Stomach smooth muscle (tissue), 2 donors: ENCODE results near the gene TPST1.
"Not testable (repeated sequence)": the region's sequence is repeated elsewhere in the genome, so short reads cannot be mapped to it uniquely, and the experiment has no call there.

ENCODE experiments used
- H3K27ac ChIP-seq: one replicate; pipeline ENCODE4 v1.7.0; 2013; ENCODE audit warnings: mild to moderate bottlenecking, low read length, inconsistent platforms
- H3K27me3 ChIP-seq, 2 donors: one replicate each; pipeline ENCODE4 v1.7.0; 2013; ENCODE audit warnings: low read length in 2 of 2; ENCODE audit not compliant: insufficient read depth in 2 of 2, control insufficient read depth in 1 of 2
- H3K36me3 ChIP-seq, 2 donors: one replicate each; pipeline ENCODE4 v1.7.0; 2013; ENCODE audit warnings: low read length in 2 of 2; ENCODE audit not compliant: control insufficient read depth in 2 of 2, insufficient read depth in 2 of 2
- H3K4me1 ChIP-seq: one replicate; pipeline ENCODE4 v1.7.0; 2013; ENCODE audit warnings: low read length; ENCODE audit not compliant: control insufficient read depth, insufficient read depth
- H3K4me3 ChIP-seq, 2 donors: one replicate each; pipeline ENCODE4 v1.7.0; 2013; ENCODE audit warnings: low read length in 2 of 2
- H3K9ac ChIP-seq, 2 donors: one replicate each; pipeline ENCODE4 v1.7.0; 2013; ENCODE audit warnings: low read length in 2 of 2, mild to moderate bottlenecking in 1 of 2
- H3K9me3 ChIP-seq, 2 donors: one replicate each; pipeline ENCODE4 v1.7.0; 2013; ENCODE audit warnings: low read length in 2 of 2; ENCODE audit not compliant: control insufficient read depth in 2 of 2
- donor health status: healthy.
- donor health status: Pancreatic carcinoma.

Gene TPST1

GRCh38 chr7:66307591-66308215, 102.6 kb downstream of the TPST1 start:
- no peaks in the 10 kb centered on the region for H3K9me3 ChIP-seq
- no peak overlapping the region for H3K4me3 ChIP-seq
- no peaks in the 10 kb centered on the region for H3K27me3 ChIP-seq
- H3K9ac ChIP-seq, result no peak overlapping the region
- H3K36me3 ChIP-seq, result no peaks in the 10 kb centered on the region
- no peak overlapping the region for H3K27ac ChIP-seq
- H3K4me1 ChIP-seq, result no peaks in the 10 kb centered on the region

- no peak overlapping the region for H3K27ac ChIP-seq
- no peaks in the 10 kb centered on the region for H3K9me3 ChIP-seq
- H3K4me3 ChIP-seq, result no peak overlapping the region
- no peak overlapping the region for H3K9ac ChIP-seq
- no peaks in the 10 kb centered on the region for H3K4me1 ChIP-seq
- H3K27me3 ChIP-seq, result no peaks in the 10 kb centered on the region
- no peaks in the 10 kb centered on the region for H3K36me3 ChIP-seq
Observed at GRCh38 chr7:66308411-66308810, 103.3 kb downstream of the TPST1 start.

GRCh38 chr7:66310620-66311019, 105.5 kb downstream of the TPST1 start:
- Histone ChIP-seq H3K4me1 (no peaks in the 10 kb centered on the region), H3K9me3 (no peaks in the 10 kb centered on the region), H3K27me3 (no peaks in the 10 kb centered on the region), H3K36me3 (no peaks in the 10 kb centered on the region), H3K4me3 (no peak overlapping the region), H3K9ac (no peak overlapping the region), H3K27ac (no peak overlapping the region)

- H3K27ac ChIP-seq, result no peak overlapping the region
- no peak overlapping the region for H3K4me3 ChIP-seq
- H3K36me3 ChIP-seq, result no peaks in the 10 kb centered on the region
- no peaks in the 10 kb centered on the region for H3K4me1 ChIP-seq
- H3K9me3 ChIP-seq, result no peaks in the 10 kb centered on the region
- no peak overlapping the region for H3K9ac ChIP-seq
- H3K27me3 ChIP-seq, result no peaks in the 10 kb centered on the region
Observed at GRCh38 chr7:66313886-66314568, 108.9 kb downstream of the TPST1 start.

- H3K36me3 ChIP-seq, result no peaks in the 10 kb centered on the region
- H3K9ac ChIP-seq, result no peak overlapping the region
Observed at GRCh38 chr7:66315192-66315591, 110.1 kb downstream of the TPST1 start.

GRCh38 chr7:66319407-66319979, 114.4 kb downstream of the TPST1 start:
- H3K36me3 ChIP-seq, result no peaks in the 10 kb centered on the region
- H3K9me3 ChIP-seq, result no peaks in the 10 kb centered on the region
- H3K4me3 ChIP-seq, result no peak overlapping the region
- H3K9ac ChIP-seq, result no peak overlapping the region
- no peaks in the 10 kb centered on the region for H3K4me1 ChIP-seq
- no peak overlapping the region for H3K27ac ChIP-seq
- no peaks in the 10 kb centered on the region for H3K27me3 ChIP-seq

More at GRCh38 chr7:66315192-66315591, 110.1 kb downstream of the TPST1 start:
- H3K4me3 ChIP-seq, result no peak overlapping the region
- no peaks in the 10 kb centered on the region for H3K4me1 ChIP-seq
- H3K27ac ChIP-seq, result no peak overlapping the region
- no peaks in the 10 kb centered on the region for H3K27me3 ChIP-seq
- no peaks in the 10 kb centered on the region for H3K9me3 ChIP-seq

GRCh38 chr7:66321283-66321682, 116.1 kb downstream of the TPST1 start:
- H3K9ac ChIP-seq, result no peak overlapping the region
- H3K4me3 ChIP-seq, result no peak overlapping the region
- no peaks in the 10 kb centered on the region for H3K4me1 ChIP-seq
- H3K27ac ChIP-seq, result no peak overlapping the region
- H3K36me3 ChIP-seq, result no peaks in the 10 kb centered on the region
- no peaks in the 10 kb centered on the region for H3K9me3 ChIP-seq
- H3K27me3 ChIP-seq, result no peaks in the 10 kb centered on the region

- Histone ChIP-seq H3K27ac (no peak overlapping the region), H3K9ac (no peak overlapping the region), H3K9me3 (no peaks in the 10 kb centered on the region), H3K4me1 (no peaks in the 10 kb centered on the region), H3K36me3 (no peaks in the 10 kb centered on the region), H3K27me3 (no peaks in the 10 kb centered on the region), H3K4me3 (no peak overlapping the region)
Observed at GRCh38 chr7:66323114-66323796, 118.1 kb downstream of the TPST1 start.

- H3K27ac ChIP-seq, H3K4me1 ChIP-seq, H3K27me3 ChIP-seq, H3K9me3 ChIP-seq, H3K36me3 ChIP-seq, H3K4me3 ChIP-seq, H3K9ac ChIP-seq: not testable (repeated sequence)
Observed at GRCh38 chr7:66324985-66325384, 119.9 kb downstream of the TPST1 start.

GRCh38 chr7:66326501-66327215, 121.5 kb downstream of the TPST1 start:
- H3K9me3 ChIP-seq, result no peaks in the 10 kb centered on the region
- H3K27ac ChIP-seq, result no peak overlapping the region
- H3K4me3 ChIP-seq, result no peak overlapping the region
- H3K4me1 ChIP-seq, result peaks cover 3% of the 10 kb centered on the region
- H3K9ac ChIP-seq, result no peak overlapping the region
- no peaks in the 10 kb centered on the region for H3K27me3 ChIP-seq
- H3K36me3 ChIP-seq, result no peaks in the 10 kb centered on the region
